Right lung (tissue), 5 donors: ENCODE results near the gene LENEP. TPM values are rescaled to one million over a fixed set of nuclear protein-coding genes. Genes with fewer than 3 reads are reported as not detected.
"Not testable (repeated sequence)": the region's sequence is repeated elsewhere in the genome, so short reads cannot be mapped to it uniquely, and the experiment has no call there.

Experiments
- DNase-seq, 2 donors: peaks; one replicate each; pipeline ENCODE4 v3.0.0-alpha.2; 2013
- polyA plus RNA-seq, 5 donors: library from polyadenylated mRNA; unstranded; fragments of 120-200 nt; gene quantifications; one replicate each; pipeline versions ENCODE4 v1.2.1 to v1.2.3, GENCODE V29; 2013; ENCODE audit warnings: inconsistent platforms in 1 of 5, low replicate concordance in 1 of 5; ENCODE audit not compliant: insufficient read length in 5 of 5, insufficient read depth in 1 of 5

LENEP gene
- polyA plus RNA-seq, 5 donors: 0.46 to 1.2 (median 0.66) TPM

DNA sequence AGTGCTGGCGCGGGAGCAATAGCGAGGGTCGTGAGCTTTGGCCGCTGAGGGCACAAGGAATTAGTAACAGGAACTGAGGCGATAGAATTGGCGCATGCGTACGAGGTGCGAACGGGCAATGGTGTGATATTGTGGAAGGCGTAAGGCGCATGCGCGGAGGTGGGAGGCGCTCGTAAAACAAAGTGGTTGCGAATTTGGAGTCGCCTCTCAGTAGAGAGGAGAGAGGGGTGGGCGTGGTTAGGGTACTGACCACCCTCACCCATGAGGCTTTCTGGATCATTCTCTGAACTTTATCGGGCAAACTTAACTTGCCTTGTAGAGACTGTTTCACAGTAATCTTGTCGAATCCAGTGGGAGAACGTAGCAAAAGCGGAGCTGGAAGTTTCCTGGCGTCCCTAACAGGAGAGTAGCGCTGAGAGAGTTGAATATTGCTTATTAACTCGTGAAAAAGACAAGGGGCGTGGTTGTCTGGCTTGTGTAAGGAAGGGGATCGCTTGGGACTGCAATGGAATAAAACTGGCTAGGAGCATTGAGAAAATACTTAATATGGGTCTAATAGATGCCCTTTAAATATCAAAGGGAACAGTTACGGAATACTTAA, 18.5 kb upstream of the LENEP start:
- peak; percentile 98 to 99 for DNase-seq

DNA sequence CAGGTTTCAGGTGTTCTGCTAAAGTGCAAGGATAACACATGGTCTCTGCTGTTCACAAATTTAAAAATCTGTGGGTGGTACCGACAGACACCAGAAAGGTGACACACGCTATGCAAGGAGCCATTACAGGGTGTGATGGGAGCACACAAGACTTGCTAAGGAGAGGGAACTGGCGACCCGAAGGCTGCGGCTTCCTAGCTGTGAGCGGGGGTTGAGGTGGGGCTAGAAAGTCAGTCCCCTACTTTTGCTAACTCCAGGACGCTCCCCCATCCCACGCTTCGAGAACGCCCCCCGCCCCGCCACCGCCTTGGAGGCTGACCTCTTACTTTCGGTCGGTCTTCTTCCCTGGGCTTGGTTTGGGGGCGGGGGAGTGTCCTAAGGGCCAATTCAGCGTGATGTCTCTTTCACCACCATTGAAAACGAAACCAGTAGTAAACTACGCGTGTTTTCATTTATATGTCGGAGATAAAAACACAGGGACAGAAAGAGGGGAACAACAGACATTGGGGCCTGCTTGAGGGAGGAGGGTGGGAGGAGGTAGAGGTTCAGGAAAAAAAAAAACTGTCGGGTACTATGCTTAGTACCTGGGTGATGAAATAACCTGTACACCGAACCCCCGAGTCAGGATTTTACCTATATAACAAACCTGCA, 17.9 kb upstream of the LENEP start:
- peak in 1 of 2 donors; percentile 64 for DNase-seq

DNA sequence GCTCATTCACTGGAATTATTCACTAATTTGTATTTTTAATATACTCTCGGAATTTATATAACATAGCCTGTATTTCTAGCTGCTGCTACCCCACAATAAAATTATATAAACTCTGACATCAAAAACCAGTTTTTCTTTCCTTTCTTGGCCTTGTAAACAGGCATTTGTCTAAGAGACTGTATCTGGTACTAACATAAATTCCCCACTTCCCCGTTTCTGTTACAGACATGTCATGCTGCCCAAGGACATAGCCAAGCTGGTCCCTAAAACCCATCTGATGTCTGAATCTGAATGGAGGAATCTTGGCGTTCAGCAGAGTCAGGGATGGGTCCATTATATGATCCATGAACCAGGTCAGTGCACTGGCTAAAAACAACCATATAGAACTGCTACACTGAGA, 15.6 kb upstream of the LENEP start:
- DNase-seq: not testable (repeated sequence)

DNA sequence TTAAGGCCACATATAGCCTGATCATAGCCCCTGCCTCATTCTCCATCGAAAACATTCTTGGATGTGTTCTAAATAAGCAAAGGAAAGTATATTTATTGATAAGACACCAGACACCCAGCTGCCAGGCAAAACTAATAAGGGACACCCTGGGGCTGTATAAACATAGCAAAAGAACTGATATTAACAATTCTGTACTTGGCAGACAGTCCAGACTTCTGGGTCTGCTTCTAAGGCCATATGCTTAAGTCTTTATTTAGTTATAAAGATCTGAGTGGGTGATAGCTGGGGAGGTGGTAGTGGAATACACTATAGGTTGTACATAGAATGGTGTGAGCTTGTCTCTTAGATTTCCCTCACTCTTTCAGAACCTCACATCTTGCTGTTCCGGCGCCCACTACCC, 15.0 kb upstream of the LENEP start:
- no peak for DNase-seq

DNA sequence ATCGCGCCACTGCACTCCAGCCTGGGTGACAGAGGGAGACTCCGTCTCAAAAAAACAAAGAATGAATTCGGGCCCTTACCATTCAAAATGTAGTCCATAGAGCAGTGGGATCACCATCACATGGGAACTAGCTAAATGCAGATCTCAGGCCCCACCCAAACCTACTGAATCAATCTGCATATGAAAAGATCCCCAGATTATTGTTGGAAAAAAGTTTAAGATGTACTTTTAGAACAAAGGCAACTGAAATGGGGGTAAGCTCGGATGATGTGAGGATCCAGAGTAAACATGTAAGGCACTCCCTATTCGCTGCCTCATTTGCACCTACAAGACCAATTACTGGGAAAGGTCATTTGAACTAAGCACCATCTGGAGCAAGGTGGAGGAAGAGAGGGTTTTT, 11.0 kb upstream of the LENEP start:
- DNase-seq: no peak

DNA sequence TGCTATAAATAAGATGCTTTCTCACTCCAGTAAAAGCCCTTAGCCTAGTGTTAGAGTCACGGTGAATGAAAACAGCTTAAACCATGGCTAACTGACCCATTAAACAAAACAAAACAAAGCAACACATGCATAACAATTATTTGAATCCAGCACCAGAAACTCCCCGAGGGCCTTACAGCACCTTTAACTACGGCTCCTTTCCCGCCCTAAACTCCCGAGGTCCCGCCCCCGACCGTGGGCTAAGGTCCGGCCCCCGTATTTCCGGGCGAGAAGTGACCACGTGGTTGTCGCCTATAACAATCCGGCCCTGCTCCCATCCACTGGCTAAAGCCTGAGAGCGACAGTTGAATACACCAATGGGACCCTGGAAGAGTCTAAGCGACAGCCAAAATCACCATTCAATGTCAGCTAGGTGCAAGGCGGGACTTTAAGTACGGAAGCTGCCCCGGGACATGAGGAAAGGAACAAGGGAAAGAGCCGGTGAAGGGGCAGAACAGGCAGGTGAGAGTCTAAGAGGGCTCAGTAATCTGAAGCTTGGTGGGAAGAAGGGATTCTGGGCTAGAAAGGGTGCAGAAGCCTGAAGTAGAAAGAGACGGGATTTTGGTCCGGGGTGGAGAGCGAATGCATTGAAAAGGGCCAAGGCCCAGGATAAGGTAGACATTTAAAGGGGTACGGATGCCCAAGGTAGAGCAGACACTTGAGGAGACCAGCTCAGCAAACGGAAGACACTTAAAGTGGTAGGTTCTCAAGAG, 10.3 kb upstream of the LENEP start, which contains the start of gene FLAD1:
FLAD1 (plus strand) TSS at position 448 of the 752 bp plus-strand sequence. CDS start 351 bp downstream, outside the sequence.
- DNase-seq: peak; percentile 97 to 98

DNA sequence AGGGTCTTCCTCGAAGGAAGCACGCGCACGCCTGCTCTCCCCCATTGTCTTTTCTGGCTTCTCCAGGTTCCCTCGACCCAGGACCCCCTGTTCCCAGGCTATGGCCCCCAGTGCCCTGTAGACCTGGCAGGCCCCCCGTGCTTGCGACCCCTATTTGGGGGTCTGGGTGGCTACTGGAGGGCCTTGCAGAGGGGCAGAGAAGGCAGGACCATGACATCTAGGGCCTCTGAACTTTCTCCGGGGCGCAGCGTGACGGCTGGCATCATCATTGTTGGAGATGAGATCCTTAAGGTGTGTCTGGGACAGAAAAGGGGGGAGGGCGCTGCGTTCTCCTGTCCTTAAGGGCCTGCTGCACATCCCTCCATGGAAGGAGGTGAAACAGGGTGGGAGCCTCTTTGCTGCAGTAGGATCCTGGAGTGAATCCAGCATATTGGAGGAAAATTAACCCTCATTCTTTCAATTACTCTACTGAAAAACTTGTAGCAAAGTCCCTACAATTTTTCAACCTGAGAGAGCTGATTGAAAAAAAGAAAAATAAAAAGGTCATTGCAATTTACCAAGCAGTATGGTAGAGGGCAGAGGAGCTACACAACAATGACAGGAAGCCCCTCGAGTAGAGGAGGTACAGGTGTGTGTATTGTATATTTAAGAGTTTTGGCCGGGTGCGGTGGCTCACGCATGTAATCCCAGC, 9.5 kb upstream of the LENEP start:
- no peak for DNase-seq

DNA sequence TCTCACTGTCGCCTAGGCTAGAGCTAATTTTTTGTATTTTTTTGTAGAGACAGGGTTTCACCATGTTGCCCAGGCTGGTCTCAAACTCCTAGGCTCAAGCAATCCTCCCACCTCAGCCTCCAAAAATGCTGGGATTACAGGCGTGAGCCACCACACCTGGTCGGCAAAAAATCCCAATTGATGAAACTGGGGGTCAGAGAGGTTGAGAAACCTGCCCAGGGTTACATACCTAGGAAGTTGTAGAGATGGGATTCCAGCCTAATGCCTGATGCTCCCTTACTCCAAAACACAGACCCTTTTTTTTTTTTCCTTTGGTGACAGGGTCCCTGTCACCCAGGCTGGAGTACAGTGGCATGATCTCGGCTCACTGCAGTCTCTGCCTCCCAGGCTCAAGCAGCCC, 6.7 kb upstream of the LENEP start:
- not testable (repeated sequence) for DNase-seq

DNA sequence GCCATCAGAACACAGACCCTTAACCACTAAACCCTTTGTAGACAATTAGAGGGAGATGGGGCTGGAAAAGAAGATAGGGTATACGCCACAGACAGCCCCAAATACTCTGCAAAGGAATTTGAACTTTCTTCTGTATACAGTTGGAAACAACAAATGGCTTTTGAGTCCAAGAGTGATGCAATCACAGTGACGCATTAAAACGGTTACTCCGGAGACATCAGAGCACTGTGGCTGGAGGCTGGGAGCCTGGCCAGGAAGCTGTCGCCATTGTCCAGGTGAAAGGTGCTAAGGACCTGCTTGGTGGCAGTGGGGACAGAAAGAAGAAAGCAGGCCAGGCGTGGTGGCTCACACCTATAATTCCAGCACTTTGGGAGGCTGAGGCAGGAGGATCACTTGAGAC, 6.1 kb upstream of the LENEP start:
- no peak for DNase-seq

DNA sequence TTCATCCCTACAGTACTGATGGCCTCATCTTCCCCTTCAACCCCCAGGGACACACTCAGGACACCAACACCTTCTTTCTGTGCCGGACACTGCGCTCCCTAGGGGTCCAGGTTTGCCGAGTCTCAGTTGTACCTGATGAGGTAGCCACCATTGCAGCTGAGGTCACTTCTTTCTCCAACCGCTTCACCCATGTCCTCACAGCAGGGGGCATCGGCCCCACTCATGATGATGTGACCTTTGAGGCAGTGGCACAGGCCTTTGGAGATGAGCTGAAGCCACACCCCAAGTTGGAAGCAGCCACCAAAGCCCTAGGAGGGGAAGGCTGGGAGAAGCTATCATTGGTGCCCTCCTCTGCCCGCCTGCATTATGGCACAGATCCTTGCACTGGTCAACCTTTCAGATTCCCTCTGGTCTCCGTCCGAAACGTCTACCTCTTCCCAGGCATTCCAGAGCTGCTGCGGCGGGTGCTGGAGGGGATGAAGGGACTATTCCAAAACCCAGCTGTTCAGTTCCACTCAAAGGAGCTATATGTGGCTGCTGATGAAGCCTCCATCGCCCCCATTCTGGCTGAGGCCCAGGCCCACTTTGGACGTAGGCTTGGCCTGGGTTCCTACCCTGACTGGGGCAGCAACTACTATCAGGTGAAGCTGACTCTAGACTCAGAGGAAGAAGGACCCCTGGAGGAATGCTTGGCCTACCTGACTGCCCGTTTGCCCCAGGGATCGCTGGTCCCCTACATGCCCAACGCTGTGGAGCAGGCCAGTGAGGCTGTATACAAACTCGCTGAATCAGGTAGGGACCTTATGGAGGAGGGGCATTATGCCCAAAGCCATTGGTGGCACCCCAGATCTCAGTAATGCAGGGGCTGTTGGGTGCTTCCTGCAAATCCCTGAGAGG, 5.1 kb upstream of the LENEP start:
- no peak for DNase-seq

DNA sequence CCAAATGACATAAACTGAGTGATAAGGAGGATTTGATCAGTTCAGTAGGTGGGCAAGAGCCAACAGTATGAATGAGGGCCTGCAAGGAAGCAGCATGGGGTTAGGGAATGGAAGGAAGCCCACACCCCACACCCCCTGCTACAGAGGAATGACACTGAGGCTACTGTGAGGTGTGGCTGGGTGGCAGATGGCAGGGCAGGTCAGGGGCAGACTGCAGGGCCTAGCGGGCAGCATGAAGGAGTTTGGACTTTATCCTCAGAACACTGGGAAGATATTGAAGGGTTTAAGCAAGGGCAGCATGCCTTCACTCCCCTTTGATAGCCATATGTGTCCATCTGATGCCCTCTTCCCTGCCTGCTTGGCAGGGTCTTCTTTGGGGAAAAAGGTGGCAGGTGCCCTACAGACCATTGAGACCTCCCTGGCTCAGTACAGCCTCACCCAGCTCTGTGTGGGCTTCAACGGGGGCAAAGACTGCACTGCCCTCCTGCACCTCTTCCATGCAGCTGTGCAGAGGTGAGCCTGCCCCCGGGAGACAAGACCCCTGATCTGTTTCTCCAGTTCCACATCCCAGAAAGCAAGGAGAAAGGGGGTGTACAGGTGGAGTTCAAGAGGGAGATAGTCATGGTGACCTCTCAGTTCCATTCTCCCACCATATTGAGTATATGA, 4.1 kb upstream of the LENEP start:
- no peak for DNase-seq

DNA sequence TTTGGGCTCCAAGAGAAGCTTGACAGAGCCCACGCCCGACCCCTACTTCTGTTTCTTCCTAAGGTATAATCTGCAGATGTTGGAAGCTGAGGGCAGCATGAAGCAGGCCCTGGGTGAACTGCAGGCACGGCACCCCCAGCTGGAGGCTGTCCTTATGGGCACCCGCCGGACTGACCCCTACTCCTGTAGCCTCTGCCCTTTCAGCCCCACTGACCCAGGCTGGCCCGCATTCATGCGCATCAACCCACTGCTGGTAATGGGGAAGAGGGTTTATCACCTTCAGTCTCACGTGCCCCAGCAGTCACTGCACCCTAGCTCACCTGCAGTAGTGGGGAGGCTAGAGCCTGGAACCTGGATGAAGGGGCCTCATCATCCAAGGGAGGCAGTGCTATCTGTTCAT, 3.1 kb upstream of the LENEP start:
- no peak for DNase-seq

DNA sequence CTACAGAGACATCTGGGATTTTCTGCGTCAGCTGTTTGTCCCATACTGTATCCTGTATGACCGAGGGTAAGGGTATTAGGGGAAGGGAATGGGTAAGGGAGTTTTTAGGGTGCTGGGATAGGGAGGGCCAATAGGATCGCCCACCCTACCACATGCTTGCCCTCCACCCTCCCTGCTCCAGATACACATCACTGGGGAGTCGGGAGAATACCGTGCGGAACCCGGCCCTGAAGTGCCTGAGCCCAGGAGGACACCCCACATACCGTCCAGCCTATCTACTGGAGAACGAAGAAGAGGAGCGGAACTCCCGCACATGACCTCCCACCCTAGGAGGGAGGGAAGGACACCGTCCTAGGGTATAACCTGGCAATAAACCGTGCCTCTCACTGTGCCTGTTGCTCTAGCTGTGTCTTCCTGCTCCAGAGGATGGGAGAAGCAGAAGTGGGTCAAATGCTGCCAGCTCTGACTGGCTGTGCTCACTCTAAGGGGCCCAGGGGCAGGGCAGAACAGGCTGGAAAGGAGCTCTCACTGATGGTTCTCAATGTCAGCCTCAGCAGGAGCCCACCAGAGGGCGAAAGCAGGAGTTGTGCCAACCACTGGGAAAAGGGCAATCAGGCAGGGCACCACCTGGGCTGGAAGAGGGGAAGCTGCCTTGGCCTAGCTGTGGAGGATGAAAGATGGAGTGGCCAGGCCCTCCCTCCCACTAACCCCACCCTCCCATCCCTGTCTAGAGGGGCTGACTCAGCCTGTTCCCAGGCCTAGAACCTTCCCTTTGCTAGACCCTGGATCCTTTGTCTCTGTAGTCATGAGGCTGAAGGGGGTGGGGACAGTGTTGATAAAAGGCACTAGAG, 440 bp upstream of the LENEP start:
- no peak for DNase-seq

DNA sequence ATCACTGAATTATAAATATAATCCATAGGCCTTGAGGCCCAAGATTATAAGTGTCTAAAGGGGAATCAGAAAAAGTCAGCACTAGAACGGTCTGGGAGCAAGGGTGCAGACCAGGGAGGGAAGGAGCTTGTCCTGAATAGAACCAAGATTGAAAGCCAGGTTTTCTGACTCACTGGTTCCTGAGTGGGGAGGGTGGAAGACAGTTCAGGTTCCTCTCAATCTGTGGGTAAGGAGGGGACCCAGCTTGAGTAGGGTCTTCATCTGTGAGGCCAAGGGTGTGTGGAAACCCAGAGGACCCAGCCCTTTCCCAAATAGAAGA, 842 bp downstream of the LENEP start:
- DNase-seq: no peak

DNA sequence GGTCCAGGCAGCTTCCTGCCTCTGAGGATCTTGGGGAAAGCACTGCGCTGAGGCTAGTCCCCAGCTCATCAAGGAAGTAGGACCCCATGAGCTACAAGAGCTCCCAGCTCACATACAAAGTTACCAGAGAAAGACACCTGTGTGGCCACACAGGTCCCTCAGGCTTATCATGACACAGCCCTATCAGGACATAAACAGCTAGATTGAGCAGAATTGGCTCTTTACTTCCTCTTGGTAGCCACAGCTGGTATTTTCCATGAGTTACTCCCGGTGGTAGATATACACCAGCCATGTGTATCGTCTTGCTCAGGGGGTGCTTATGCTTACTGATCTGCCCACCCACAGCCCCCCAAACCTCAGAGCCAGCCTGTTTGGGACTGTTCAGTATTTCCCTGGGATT, 1.2 kb downstream of the LENEP start:
- DNase-seq: no peak

DNA sequence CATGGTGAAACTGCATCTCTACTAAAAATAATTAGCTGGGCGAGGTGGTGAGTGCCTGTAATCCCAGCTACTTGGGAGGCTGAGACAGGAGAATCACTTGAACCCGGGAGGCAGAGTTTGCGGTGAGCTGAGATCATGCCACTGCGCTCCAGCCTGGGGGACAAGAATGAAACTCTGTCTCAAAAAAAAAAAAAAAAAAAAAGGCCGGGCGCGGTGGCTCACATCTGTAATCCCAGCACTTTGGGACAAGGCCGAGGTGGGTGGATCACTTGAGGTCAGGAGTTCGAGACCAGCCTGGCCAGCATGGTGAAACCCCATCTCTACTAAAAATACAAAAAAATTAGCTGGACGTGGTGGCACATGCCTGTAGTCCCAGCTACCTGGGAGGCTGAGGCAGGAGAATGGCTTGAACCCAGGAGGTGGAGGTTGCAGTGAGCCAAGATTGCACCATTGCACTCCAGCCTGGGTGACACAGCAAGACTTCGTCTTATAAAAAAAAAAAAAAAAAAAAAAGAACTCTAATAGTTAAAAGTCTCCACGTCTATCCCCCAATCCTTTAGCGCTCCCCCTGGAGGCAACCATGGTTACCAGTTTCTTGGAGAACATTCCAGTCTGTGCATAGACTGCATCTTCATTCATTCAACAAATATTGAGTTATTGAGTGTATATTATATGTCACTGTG, 2.1 kb downstream of the LENEP start:
- DNase-seq: peak in 1 of 2 donors; percentile 47

DNA sequence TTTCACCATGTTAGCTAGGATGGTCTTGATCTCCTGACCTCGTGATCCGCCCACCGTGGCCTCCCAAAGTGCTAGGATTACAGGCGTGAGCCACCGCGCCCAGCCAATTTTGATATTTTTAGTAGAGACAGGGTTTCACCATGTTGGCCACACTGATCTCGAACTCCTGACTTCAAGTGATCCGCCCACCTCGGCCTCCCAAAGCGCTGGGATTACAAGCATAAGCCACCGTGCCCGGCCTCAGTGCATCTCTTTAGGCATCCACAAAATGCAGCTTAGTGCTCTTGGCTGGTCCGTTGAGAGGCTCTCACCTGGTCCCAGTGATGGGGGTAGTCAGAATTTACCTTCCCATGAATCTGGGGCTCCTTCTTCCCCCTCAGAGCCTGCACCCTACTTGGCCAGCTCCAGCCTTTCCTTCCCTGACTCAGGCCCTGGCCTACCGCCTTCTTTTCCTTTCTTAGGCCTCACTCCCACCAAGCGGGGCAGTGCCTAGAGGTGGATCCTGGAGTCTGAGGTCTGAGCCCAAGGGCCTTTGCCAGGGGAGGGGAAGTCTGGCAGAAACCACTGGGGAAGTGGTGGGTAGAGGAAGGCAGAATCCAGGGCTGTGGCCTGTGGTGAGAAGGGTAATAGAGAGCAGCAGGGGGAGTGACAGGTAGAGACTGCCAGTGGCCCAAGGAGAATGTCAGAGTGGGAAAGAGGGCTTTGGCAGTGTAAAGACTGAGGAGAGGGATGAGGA, 3.7 kb downstream of the LENEP start:
- no peak for DNase-seq

DNA sequence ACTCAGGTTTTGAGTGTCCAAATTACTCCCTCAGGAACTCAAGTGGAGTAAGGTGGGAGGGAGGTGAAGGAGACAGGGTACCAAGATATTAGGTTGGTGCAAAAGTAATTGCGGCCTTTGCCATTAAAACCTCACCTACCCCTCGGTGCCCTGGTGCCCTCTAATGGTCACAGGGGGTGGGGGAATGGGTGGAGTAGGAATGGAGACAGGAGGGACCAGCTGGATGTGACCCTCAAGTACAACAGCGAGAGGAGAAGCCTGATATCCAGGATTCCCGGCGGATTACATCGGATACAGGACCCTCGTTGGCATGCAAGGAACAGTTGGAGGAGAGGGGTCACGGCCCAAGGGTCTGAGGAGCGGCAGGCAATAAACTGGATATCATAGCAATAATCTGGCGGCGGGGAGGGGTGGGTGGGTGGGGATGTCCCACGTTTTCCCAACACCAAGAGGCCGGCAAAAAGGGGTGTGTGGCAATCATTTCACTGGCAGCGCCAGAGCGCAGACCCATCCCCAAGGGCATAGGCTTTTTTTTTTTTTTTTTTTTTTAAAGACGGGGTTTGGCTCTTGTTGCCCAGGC, 4.9 kb downstream of the LENEP start:
- no peak for DNase-seq
